DND-41 (cell line): ENCODE measurements around the gene MCL1.
"Not testable (repeated sequence)": the region's sequence is repeated elsewhere in the genome, so short reads cannot be mapped to it uniquely, and the experiment has no call there.

Source experiments
- ATAC-seq: fragments of 200-7000 bp; cut with Tn5 transposase; 3 replicates; pipeline ENCODE4 v1.9.1; 2021; ENCODE audit warnings: low read depth; ENCODE audit not compliant: insufficient read depth
- DNase-seq: peaks from one replicate; pipeline ENCODE4 v3.0.0-alpha.2; 2020
- H2AFZ ChIP-seq: 2 replicates; pipeline ENCODE4 v1.6.0; 2012; ENCODE audit warnings: low read depth, low read length
- H3K27ac ChIP-seq: 2 replicates; pipeline ENCODE4 v1.5.1; 2012; ENCODE audit warnings: low read length, inconsistent platforms
- H3K27me3 ChIP-seq: fragments of 200-600 bp; sonication (generic); 2 replicates; pipeline ENCODE4 v1.6.0; 2012; ENCODE audit warnings: low read length, mild to moderate bottlenecking, inconsistent platforms; ENCODE audit not compliant: insufficient read depth, poor library complexity
- H3K36me3 ChIP-seq: 2 replicates; pipeline ENCODE4 v1.5.1; 2012; ENCODE audit warnings: low read length, inconsistent platforms; ENCODE audit not compliant: insufficient read depth
- H3K4me1 ChIP-seq: 2 replicates; pipeline ENCODE4 v1.5.1; 2012; ENCODE audit warnings: mild to moderate bottlenecking, low read length; ENCODE audit not compliant: insufficient read depth
- H3K4me2 ChIP-seq: 2 replicates; pipeline ENCODE4 v1.6.0; 2012; ENCODE audit warnings: mild to moderate bottlenecking, moderate library complexity, low read length, inconsistent platforms; ENCODE audit not compliant: insufficient read depth
- H3K4me3 ChIP-seq, 2 experiments: fragments of 200-600 bp in 1 of 2; shearing (Covaris generic) in 1 of 2; 2 replicates each; pipeline ENCODE4 v1.5.1; 2012 to 2016; ENCODE audit warnings: inconsistent platforms in 2 of 2, low read length in 2 of 2, mild to moderate bottlenecking in 2 of 2, low read depth in 1 of 2, moderate library complexity in 1 of 2
- H3K79me2 ChIP-seq: 2 replicates; pipeline ENCODE4 v1.6.0; 2012; ENCODE audit warnings: low read length, inconsistent platforms; ENCODE audit not compliant: insufficient read depth
- H3K9ac ChIP-seq: 2 replicates; pipeline ENCODE4 v1.6.0; 2012; ENCODE audit warnings: low read depth, mild to moderate bottlenecking, inconsistent platforms, low read length, moderate library complexity
- H3K9me3 ChIP-seq: 2 replicates; pipeline ENCODE4 v1.5.1; 2012; ENCODE audit warnings: low read length, moderate library complexity, mild to moderate bottlenecking, inconsistent platforms; ENCODE audit not compliant: insufficient read depth, severe bottlenecking
- H4K20me1 ChIP-seq: 2 replicates; pipeline ENCODE4 v1.6.0; 2012; ENCODE audit warnings: low read length; ENCODE audit not compliant: insufficient read depth
- EZH2 ChIP-seq: IDR thresholded peaks from 3 replicates; pipeline ENCODE4 v1.6.1; 2012; ENCODE audit warnings: borderline replicate concordance, low read depth, mild to moderate bottlenecking, moderate library complexity, low read length, inconsistent platforms; ENCODE audit not compliant: severe bottlenecking
- TF ChIP-seq, protein P1 (sequence below): IDR thresholded peaks from 2 replicates; pipeline ENCODE4 v1.5.1; 2012; ENCODE audit warnings: borderline replicate concordance, low read length, moderate library complexity, mild to moderate bottlenecking; ENCODE audit not compliant: poor library complexity, severe bottlenecking; ENCODE audit errors: extremely low read depth

MCL1 gene

DNA sequence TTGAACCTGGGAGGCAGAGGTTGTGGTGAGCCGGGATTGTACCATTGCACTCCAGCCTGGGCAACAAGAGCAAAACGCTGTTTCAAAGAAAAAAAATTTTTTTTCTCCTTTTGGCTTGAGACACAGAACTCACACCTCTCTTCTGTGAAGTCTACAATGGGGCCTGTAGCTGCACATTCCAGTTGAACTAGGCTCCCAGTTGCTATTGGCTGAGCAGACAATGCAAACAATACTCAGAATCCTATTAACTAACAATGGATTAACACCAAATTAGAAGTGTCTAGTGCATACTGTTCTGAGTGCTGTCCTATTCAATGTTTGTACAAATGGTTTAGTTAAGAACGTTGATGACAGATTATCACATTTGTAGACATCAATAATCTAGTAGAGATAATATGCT lies 17.6 kb upstream of the MCL1 start:
- Histone ChIP-seq H3K79me2 (no peaks in the 10 kb centered on the region), H3K9ac (no peak overlapping the region), H3K36me3 (0 out of 2 replicates have a peak, but pooled peaks cover 6% of the 10 kb centered on the region), H3K4me2 (no peak overlapping the region), H3K27me3 (no peaks in the 10 kb centered on the region), H4K20me1 (no peaks in the 10 kb centered on the region), H3K9me3 (no peaks in the 10 kb centered on the region), H3K4me3 (no peak overlapping the region), H3K4me1 (no peaks in the 10 kb centered on the region), H3K27ac (no peak overlapping the region), H2AFZ (no peak overlapping the region)
- ATAC-seq (no peak), DNase-seq (no peak)
- no peak for TF ChIP-seq EZH2
- TF ChIP-seq, protein P1, sequence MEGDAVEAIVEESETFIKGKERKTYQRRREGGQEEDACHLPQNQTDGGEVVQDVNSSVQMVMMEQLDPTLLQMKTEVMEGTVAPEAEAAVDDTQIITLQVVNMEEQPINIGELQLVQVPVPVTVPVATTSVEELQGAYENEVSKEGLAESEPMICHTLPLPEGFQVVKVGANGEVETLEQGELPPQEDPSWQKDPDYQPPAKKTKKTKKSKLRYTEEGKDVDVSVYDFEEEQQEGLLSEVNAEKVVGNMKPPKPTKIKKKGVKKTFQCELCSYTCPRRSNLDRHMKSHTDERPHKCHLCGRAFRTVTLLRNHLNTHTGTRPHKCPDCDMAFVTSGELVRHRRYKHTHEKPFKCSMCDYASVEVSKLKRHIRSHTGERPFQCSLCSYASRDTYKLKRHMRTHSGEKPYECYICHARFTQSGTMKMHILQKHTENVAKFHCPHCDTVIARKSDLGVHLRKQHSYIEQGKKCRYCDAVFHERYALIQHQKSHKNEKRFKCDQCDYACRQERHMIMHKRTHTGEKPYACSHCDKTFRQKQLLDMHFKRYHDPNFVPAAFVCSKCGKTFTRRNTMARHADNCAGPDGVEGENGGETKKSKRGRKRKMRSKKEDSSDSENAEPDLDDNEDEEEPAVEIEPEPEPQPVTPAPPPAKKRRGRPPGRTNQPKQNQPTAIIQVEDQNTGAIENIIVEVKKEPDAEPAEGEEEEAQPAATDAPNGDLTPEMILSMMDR: no peak

DNA sequence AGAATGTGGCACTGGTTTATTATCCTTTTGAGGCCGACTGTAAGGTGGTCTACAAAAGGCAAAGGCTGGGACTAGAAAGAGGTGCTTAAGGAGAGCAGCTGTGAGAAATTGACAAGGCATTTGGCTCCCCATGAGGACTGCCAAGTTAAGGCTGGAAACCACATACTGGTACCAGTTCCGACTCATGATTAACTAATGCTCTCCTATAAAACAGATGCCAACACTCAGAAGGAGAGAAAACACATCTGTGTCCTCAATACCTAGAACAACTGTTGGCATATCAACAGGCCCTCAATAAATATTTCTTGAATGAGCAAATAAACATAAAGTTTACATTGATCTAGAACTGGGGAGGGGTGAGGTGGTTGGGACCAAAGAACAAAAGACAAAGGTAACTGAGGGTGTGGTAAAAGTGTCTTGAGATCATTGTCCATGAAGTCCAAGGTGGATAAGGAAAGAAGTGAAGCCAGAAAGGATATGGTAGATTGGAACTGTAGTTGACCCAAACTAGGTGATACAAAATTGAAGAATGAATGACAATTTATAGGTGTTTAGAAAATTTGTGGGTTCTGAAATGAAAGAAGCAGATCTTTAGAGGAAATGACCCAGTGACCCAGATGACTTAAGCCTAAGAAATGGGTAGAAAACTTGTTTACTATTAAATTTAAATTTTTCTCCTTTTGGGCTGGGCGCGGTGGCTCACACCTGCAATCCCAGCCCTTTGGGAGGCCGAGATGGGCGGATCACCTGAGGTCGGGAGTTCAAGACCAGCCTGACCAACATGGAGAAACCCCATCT lies 16.9 kb upstream of the MCL1 start:
- no peak for ATAC-seq
- Histone ChIP-seq H3K27ac (no peak overlapping the region), H4K20me1 (no peaks in the 10 kb centered on the region), H3K79me2 (no peaks in the 10 kb centered on the region), H3K9ac (no peak overlapping the region), H3K4me3 (no peak overlapping the region), H3K9me3 (no peaks in the 10 kb centered on the region), H3K4me2 (no peak overlapping the region), H3K36me3 (peaks cover 6% of the 10 kb centered on the region; the same call in 1 of the 2 replicates), H3K4me1 (no peaks in the 10 kb centered on the region), H2AFZ (no peak overlapping the region), H3K27me3 (no peaks in the 10 kb centered on the region)
- DNase-seq: no peak
- no peak for TF ChIP-seq EZH2
- TF ChIP-seq, protein P1: no peak

DNA sequence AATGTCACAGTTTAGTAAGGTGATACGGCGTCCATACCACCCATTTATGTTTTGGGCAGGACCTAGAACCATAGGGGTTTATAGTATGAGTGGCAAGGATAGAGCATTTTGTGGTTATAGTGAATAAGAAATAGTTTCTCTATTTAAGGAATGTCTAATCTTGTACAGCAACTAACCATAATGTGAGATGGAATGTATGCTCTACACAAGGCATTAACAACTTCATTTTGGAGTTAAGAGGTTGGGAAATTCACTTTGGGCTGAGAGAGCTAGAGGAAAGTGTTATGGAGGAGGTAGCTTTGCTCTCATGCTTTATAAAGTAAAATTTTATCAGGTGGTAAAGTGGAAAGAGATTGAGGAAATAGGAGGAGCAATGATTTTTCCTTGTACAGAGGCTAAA lies 3.0 kb upstream of the MCL1 start:
- TF ChIP-seq EZH2: no peak
- TF ChIP-seq, protein P1: no peak
- Histone ChIP-seq H3K9me3 (no peaks in the 10 kb centered on the region), H3K27ac (no peak overlapping the region), H3K9ac (no peak overlapping the region), H3K4me1 (peaks cover 11% of the 10 kb centered on the region), H3K79me2 (peaks cover 23% of the 10 kb centered on the region), H2AFZ (no peak overlapping the region), H3K36me3 (peaks cover 17% of the 10 kb centered on the region), H3K27me3 (no peaks in the 10 kb centered on the region), H4K20me1 (peaks cover 18% of the 10 kb centered on the region), H3K4me2 (no peak overlapping the region), H3K4me3 (no peak overlapping the region)
- DNase-seq (no peak), ATAC-seq (no peak)

DNA sequence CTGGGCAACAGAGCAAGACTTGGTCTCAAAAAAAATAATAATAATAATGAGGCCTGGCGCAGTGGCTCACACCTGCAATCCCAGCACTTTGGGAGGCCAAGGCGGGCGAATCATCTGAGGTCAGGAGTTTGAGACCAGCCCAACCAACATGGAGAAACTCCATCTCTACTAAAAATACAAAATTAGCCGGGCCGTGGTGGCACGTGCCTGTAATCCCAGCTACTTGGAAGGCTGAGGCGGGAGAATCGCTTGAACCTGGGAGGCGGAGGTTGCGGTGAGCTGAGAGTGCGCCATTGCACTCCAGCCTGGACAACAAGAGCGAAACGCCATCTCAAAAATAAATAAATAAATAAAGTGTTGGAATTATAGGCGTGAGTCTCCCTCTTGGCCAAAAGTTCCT lies 2.6 kb upstream of the MCL1 start:
- DNase-seq, H3K27me3 ChIP-seq, H3K27ac ChIP-seq, H3K9me3 ChIP-seq, H3K4me3 ChIP-seq, H3K4me2 ChIP-seq, H3K9ac ChIP-seq, ATAC-seq, H2AFZ ChIP-seq: not testable (repeated sequence)
- Histone ChIP-seq H3K79me2 (peaks cover 27% of the 10 kb centered on the region), H3K4me1 (peaks cover 15% of the 10 kb centered on the region), H3K36me3 (peaks cover 21% of the 10 kb centered on the region), H4K20me1 (peaks cover 22% of the 10 kb centered on the region)

DNA sequence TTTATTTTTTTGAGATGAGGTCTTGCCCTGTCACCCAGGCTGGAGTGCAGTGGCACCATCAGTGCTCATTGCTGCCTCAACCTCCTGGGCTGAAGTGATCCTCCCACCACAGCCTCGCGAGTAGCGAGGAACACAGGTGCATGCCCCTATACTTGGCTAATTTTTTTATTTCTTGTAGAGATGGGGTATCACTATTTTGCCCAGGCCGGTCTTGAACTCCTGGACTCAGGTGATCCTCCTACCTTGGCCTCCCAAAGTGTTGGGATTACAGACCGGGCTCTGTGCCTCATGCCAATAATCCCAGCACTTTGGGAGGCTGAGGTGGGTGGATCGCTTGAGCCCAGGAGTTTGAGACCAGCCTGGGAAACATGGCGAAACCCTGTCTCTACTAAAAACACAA lies 2.0 kb upstream of the MCL1 start:
- not testable (repeated sequence) for H3K4me3 ChIP-seq, H3K4me2 ChIP-seq, H3K9me3 ChIP-seq, H3K27me3 ChIP-seq, H3K27ac ChIP-seq, H2AFZ ChIP-seq, DNase-seq, ATAC-seq, H3K9ac ChIP-seq
- Histone ChIP-seq H3K36me3 (peaks cover 26% of the 10 kb centered on the region), H3K79me2 (peaks cover 32% of the 10 kb centered on the region), H3K4me1 (peaks cover 20% of the 10 kb centered on the region), H4K20me1 (peaks cover 27% of the 10 kb centered on the region)

DNA sequence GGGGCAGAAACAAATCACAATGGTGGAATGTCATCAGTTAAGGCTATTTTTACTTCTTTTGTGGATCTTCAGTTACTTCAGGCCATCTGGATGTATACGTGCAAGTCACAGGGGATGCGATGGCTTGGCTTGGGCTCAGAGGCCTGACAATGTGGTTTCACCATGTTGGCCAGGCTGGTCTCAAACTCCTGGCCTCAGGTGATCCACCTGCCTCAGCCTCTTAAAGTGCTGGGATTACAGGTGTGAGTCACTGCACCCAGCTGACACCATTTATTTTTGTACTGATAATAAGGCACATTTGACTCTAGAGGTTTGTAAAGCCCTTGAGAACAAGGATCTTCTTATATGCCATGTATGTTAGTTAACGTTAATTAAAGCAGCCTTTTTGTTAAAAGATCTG lies 1.6 kb upstream of the MCL1 start:
- not testable (repeated sequence) for H3K4me3 ChIP-seq

More for the DNA sequence above, 1.6 kb upstream of the MCL1 start:
- peaks cover 31% of the 10 kb centered on the region for H3K36me3 ChIP-seq
- not testable (repeated sequence) for H2AFZ ChIP-seq, H3K9ac ChIP-seq, H3K4me2 ChIP-seq, H3K27me3 ChIP-seq, H3K9me3 ChIP-seq, ATAC-seq, DNase-seq, H3K27ac ChIP-seq
- peaks cover 32% of the 10 kb centered on the region for H4K20me1 ChIP-seq
- peaks cover 37% of the 10 kb centered on the region for H3K79me2 ChIP-seq
- H3K4me1 ChIP-seq: peaks cover 25% of the 10 kb centered on the region
